Effector memory CD4-positive, alpha-beta T cell (primary cell): ENCODE results near the gene PBX1.

Experiments
- DNase-seq, 3 donors: peaks; one replicate each; pipeline ENCODE4 v3.0.0-alpha.2; 2020
- H3K27ac ChIP-seq: 2 replicates; pipeline ENCODE4 v1.7.0; 2013; ENCODE audit warnings: mild to moderate bottlenecking, low read length, moderate library complexity; ENCODE audit not compliant: insufficient read depth, poor library complexity, severe bottlenecking
- H3K27me3 ChIP-seq: replicated peaks from 2 replicates; pipeline ENCODE4 v1.7.0; 2013; ENCODE audit warnings: mild to moderate bottlenecking, low read length; ENCODE audit not compliant: insufficient read depth, control insufficient read depth, poor library complexity, severe bottlenecking
- H3K36me3 ChIP-seq: 2 replicates; pipeline ENCODE4 v1.7.0; 2013; ENCODE audit warnings: mild to moderate bottlenecking, low read length, moderate library complexity; ENCODE audit not compliant: control insufficient read depth, insufficient read depth
- H3K4me1 ChIP-seq: 2 replicates; pipeline ENCODE4 v1.7.0; 2013; ENCODE audit warnings: low read length, mild to moderate bottlenecking; ENCODE audit not compliant: control insufficient read depth, insufficient read depth, poor library complexity, severe bottlenecking
- H3K4me3 ChIP-seq: 2 replicates; pipeline ENCODE4 v1.7.0; 2013; ENCODE audit warnings: low read length, low read depth, mild to moderate bottlenecking; ENCODE audit not compliant: insufficient read depth, poor library complexity, severe bottlenecking
- H3K9me3 ChIP-seq: 2 replicates; pipeline ENCODE4 v1.7.0; 2013; ENCODE audit warnings: mild to moderate bottlenecking, low read length, moderate library complexity; ENCODE audit not compliant: control insufficient read depth

Gene PBX1

DNA sequence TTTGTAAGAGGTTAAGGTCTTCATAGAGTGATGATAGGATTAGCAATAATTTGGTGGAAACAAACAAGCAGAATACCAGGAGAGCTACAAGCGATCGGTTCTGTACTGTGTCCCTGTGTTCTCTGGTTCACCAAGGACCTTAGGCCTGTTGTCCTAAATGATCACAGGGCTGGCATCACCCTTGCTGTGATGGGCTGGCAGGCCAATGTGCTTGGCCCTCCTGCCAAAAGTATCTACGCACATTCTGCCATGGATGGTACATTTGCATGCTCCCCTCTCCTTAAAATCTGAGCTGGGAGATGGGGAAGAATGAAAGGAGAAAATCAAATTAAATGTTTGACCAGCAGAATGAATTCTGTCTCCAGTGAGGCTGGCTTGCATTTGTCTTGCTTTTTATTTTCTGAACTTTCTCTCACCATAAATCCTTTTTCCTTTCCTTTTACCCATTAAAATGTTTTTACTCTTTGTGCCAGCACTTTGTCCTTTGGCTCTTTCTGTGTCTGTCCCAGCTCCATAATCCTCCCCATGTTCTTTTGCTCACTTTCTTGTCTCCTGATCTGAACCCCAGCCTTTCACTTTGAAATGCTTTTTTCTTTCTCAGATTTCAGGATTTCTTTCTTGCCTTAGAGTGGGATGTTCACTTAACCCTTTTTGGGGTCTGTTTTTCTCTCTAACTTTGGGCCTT, 51.7 kb downstream of the PBX1 start:
- Histone ChIP-seq H3K27ac (no peak overlapping the region), H3K36me3 (no peaks in the 10 kb centered on the region), H3K9me3 (no peaks in the 10 kb centered on the region), H3K27me3 (no peaks in the 10 kb centered on the region), H3K4me3 (no peak overlapping the region), H3K4me1 (no peaks in the 10 kb centered on the region)
- DNase-seq = no peak

GRCh38 chr1:164611754-164612642, 53.0 kb downstream of the PBX1 start:
- no peak overlapping the region for H3K4me3 ChIP-seq
- no peak for DNase-seq

DNA sequence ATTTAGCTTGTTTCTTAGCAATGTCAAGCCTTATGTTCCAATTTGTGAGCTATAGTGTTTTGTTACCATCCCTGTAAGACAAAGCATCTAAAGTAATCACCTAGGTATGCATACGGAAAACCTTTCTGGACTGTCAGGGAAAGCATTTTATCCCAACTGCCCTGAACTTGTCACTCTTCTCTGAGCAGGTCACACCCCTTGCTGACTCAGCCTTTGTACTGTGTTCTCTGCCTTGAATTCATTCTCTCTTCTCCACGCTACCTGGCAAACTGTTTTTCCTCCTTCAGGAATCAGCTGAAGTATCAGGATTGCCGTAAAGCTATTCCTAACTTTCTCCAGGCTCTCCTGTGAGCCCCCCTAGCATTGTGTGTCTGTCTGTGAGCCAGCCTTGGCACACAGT, 54.2 kb downstream of the PBX1 start:
- DNase-seq = no peak
- Histone ChIP-seq H3K36me3 (no peaks in the 10 kb centered on the region), H3K9me3 (no peaks in the 10 kb centered on the region), H3K4me1 (no peaks in the 10 kb centered on the region), H3K27ac (no peak overlapping the region), H3K27me3 (no peaks in the 10 kb centered on the region), H3K4me3 (no peak overlapping the region)

More at GRCh38 chr1:164611754-164612642, 53.0 kb downstream of the PBX1 start:
- no peak overlapping the region for H3K27ac ChIP-seq
- H3K9me3 ChIP-seq = no peaks in the 10 kb centered on the region
- no peaks in the 10 kb centered on the region for H3K27me3 ChIP-seq
- no peaks in the 10 kb centered on the region for H3K36me3 ChIP-seq
- H3K4me1 ChIP-seq = no peaks in the 10 kb centered on the region

GRCh38 chr1:164614316-164614715, 55.3 kb downstream of the PBX1 start:
- H3K9me3 ChIP-seq = no peaks in the 10 kb centered on the region
- no peaks in the 10 kb centered on the region for H3K4me1 ChIP-seq
- no peak for DNase-seq
- H3K27me3 ChIP-seq = no peaks in the 10 kb centered on the region
- no peaks in the 10 kb centered on the region for H3K36me3 ChIP-seq
- no peak overlapping the region for H3K4me3 ChIP-seq
- no peak overlapping the region for H3K27ac ChIP-seq

DNA sequence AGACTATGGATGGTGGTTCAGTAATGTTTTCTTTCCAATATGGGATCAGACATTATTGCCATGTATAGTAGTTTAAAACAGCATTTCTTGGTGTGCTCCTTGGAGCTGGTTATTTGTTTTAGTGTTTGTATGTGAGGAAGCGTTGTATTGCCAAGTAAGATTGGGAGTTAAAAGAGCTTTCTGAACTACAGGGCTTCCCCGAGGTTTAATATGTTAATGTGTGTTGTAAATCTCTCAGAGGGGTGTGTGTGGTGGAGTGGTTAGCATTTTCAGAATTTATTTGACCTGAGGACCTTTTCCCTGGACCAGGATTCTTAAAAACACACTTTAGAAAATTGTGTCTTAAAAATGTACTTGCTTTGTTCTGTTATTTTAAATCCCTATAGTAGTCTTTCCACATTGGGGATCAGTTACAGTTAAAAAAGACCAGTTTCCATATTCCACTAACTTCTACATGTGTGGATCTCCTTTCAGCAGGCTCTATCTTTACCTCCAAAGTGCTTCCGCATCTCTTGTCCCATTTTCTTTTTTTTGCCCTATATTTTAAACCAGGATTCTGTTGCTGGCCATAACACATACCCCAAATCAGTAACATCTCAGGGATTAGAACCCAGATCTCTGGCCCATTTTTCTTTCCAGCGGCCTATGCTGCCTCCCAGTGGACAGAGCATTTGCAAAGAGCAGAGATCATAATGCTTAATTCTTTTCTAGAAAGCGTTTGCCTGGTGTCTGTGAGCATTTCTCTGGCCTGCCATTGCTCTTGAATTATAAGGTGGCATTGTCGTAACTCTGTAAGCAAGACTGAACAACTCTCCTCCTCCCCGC, 58.6 kb downstream of the PBX1 start:
- H3K27ac ChIP-seq = no peak overlapping the region
- no peak for DNase-seq
- no peaks in the 10 kb centered on the region for H3K27me3 ChIP-seq
- no peaks in the 10 kb centered on the region for H3K9me3 ChIP-seq
- no peaks in the 10 kb centered on the region for H3K36me3 ChIP-seq
- H3K4me3 ChIP-seq = no peak overlapping the region
- H3K4me1 ChIP-seq = no peaks in the 10 kb centered on the region

DNA sequence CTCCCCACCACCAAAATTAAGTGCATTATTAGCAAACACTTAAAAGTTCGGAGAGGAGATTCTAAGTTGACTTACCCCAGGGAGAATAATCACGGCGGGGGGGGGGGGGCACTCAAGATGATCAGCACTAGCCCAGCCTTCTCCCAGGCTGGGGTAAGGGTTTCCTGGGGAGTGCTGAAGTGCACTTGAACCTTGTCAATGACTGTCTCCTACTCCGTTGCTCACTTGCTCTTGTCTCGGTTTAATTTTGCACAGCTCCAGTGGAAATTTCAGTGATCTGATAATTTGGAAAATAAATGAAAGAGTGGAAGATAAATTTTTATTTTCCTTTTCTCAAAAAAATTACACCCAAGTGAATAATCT, 59.2 kb downstream of the PBX1 start:
- no peak for DNase-seq
- Histone ChIP-seq H3K36me3 (no peaks in the 10 kb centered on the region), H3K27ac (no peak overlapping the region), H3K27me3 (no peaks in the 10 kb centered on the region), H3K9me3 (no peaks in the 10 kb centered on the region), H3K4me1 (no peaks in the 10 kb centered on the region), H3K4me3 (no peak overlapping the region)

GRCh38 chr1:164619006-164619784, 60.2 kb downstream of the PBX1 start:
- H3K27ac ChIP-seq = no peak overlapping the region

DNA sequence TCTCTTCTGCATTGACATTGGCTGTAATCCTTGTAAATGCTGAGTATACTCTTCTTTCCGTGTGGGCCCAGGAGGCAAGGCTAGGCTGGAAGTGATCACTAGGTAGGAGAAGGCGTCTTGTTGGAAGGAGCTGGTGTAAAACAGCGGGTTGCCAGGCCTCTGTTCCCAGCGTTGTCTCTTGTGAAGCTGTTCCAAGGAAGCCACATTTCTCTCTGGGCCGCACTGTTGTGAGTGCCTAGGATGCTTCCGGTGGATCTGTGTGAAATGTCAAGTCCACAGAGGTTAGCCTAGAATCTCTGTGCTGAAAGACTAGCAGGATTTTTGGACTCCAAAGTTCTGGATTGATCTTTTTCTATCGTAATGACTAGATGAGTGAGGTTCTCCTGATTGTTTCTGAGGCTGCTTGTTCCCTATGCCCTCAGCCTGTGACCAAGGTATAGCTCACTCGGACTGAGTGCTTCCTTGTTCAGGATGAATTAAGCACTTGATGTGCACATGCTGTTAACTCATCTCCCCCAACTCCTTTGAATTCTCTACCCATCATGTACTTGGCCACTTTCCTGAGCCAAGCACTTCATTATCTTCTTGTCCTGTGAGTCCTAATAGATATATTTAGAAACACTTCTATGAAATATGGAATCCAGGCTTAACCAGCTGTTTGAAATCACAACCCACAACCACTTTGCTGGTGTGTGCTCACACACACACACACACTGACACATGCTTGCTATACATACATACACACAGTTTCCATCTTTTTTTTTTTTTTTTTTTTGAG, 63.3 kb downstream of the PBX1 start:
- Histone ChIP-seq H3K27ac (no peak overlapping the region), H3K4me1 (no peaks in the 10 kb centered on the region), H3K36me3 (no peaks in the 10 kb centered on the region), H3K27me3 (no peaks in the 10 kb centered on the region), H3K4me3 (no peak overlapping the region), H3K9me3 (no peaks in the 10 kb centered on the region)
- no peak for DNase-seq

More at GRCh38 chr1:164619006-164619784, 60.2 kb downstream of the PBX1 start:
- Histone ChIP-seq H3K4me3 (no peak overlapping the region), H3K4me1 (no peaks in the 10 kb centered on the region), H3K9me3 (no peaks in the 10 kb centered on the region), H3K36me3 (no peaks in the 10 kb centered on the region), H3K27me3 (no peaks in the 10 kb centered on the region)
- DNase-seq = no peak

- Histone ChIP-seq H3K4me1 (no peaks in the 10 kb centered on the region), H3K36me3 (no peaks in the 10 kb centered on the region), H3K9me3 (no peaks in the 10 kb centered on the region), H3K27me3 (no peaks in the 10 kb centered on the region), H3K27ac (no peak overlapping the region), H3K4me3 (no peak overlapping the region)
- no peak for DNase-seq
These were observed 64.8 kb downstream of the PBX1 start for GRCh38 chr1:164623805-164624204.
